HG03280 (cell line): Measurements from ENCODE around the gene MFSD6L.

Experiments used
- ATAC-seq: cut with Tn5 transposase; IDR thresholded peaks from one replicate; pipeline ENCODE4 v1.9.1; 2021; ENCODE audit warnings: mild to moderate bottlenecking, moderate library complexity; ENCODE audit not compliant: unreplicated experiment

Gene MFSD6L

GRCh38 chr17:8747742-8748141 is 51.4 kb downstream of the MFSD6L start:
- no peak for ATAC-seq
